Stimulated activated CD8-positive, alpha-beta memory T cell treated with anti-CD3 and anti-CD28 coated beads, Interleukin-7, amount 100 ng/mL, for 48 hours (primary cell): ENCODE data around the gene NIT2.
"Not testable (repeated sequence)": the region's sequence is repeated elsewhere in the genome, so short reads cannot be mapped to it uniquely, and the experiment has no call there.

Source experiments
- DNase-seq, 2 donors: peaks; one replicate each; pipeline ENCODE4 v3.0.0-alpha.2; 2020; ENCODE audit warnings: low read depth in 1 of 2; ENCODE audit errors: extremely low read depth in 1 of 2

The NIT2 gene

DNA sequence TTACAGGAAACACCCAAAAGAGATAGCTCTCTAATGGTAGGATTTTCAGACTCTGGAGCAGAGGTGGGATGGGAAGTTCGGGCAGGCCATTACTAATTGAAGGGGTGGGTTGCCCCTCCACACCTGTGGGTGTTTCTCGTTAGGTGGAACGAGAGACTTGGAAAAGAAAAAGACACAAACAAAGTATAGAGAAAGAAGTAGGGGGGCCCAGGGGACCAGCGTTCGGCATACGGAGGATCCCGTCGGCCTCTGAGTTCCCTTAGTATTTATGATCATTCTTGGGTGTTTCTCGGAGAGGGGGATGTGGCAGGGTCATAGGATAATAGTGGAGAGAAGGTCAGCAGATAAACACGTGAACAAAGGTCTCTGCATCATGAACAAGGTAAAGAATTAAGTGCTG, 1.7 kb downstream of the NIT2 start:
- DNase-seq, result not testable (repeated sequence)

DNA sequence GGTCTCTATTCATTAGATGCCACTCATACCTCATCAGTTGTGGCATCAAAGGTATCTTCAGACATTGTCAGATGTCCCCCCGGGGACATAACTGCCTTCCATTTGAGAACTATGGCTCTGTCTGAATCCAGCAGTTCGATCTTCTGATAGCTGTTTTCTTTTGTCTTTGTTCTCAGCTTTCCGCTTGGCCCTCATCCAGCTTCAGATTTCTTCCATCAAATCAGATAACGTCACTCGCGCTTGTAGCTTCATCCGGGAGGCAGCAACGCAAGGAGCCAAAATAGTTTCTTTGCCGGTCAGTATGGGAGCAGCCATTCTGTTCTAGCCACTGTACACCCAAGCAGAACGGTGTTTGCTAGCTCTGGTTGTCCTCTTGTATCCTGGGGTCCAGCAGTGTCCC, 4.4 kb downstream of the NIT2 start:
- no peak for DNase-seq

DNA sequence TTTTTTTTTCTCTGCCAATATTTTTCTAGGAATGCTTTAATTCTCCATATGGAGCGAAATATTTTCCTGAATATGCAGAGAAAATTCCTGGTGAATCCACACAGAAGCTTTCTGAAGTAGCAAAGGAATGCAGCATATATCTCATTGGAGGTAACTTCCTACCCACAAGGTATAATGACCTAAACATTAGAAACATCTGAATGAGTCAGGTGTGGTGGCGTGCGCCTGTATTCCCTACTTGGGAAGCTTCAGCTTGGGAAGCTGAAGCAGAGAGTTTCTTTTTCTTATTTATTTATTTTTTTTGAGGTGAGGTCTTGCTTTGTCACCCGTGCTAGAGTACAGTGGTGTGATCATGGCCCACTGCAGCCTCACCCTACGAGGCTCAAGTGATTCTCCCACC, 5.2 kb downstream of the NIT2 start:
- DNase-seq, result no peak

DNA sequence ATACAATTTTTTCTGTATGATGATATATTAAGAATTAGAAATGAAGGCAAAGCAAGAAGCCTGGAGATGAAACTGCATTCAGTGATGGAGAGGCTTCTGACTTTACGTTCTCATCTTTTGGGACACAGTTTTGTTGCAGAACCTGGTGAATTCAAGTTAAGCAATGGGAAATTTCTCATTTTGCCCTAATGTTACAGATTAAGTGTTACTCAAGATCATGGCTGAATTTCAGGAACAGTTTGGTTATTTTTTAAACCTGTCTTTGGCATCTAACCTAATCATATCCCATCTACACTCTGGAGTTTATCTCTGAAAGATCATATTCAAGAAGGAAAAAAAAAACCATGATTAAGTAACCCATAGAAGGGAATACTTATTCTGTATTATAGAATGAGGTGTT, 6.0 kb downstream of the NIT2 start:
- no peak for DNase-seq

DNA sequence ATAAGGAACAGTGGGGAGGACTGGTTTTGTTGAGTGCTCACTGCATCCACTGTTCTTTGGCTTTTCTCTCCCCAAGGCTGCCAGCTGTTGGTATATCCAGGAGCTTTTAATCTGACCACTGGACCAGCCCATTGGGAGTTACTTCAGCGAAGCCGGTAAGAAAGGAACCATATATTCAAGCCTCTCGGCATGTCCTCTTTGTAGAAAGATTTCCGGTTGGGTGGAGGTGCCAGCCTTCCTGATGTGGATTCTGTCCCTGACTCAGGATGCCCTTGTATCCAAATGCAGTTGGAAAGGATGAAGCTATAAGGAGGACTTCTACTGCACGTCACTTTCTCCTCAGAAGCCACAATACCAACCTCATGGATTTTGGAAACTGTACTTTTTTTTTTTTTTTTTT, 14.2 kb downstream of the NIT2 start:
- DNase-seq, result no peak

DNA sequence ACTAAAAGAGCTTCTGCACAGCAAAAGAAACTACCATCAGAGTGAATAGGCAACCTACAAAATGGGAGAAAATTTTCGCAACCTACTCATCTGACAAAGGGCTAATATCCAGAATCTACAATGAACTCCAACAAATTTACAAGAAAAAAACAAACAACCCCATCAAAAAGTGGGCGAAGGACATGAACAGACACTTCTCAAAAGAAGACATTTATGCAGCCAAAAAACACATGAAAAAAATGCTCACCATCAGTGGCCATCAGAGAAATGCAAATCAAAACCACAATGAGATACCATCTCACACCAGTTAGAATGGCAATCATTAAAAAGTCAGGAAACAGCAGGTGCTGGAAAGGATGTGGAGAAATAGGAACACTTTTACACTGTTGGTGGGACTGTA, 17.2 kb downstream of the NIT2 start:
- not testable (repeated sequence) for DNase-seq

DNA sequence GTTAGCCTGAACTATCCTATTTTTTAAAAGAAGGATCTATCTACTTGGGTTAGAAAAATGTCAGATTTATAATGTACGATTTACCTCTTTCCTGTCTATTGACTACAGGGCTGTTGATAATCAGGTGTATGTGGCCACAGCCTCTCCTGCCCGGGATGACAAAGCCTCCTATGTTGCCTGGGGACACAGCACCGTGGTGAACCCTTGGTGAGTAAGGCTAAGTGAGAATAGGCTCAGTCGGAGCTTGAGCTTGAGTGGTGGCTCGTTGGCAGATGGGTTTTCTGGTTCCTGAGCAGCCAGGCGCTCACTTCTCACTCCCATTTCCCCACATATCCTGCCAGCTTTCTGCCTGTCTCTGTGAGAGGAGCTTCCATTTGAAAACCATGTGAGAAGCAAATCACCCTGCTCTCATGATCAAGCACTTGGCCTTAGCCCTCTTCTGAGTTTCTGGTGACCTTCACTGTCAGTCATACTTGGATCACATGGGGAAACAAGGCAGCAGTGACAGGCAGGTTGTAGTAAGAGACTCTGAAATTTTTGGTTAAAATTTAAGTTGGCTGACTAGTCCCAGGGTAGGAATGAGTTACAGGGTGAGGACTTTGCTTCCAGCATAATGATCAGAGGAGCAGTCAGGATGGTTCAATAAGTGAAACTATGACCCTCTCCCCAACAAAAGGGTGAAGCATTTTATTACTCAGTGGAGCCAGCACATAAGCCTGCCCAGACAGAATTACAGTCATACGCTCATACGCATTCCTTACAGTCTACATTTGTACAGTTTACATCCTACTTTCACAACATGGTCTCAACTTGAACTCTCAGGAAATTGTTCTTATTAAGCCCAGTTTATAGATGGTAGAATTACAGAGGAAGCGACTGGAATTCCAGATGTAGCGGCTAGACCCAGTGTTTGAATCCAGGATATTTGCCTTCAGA, 18.0 kb downstream of the NIT2 start:
- DNase-seq, result no peak

DNA sequence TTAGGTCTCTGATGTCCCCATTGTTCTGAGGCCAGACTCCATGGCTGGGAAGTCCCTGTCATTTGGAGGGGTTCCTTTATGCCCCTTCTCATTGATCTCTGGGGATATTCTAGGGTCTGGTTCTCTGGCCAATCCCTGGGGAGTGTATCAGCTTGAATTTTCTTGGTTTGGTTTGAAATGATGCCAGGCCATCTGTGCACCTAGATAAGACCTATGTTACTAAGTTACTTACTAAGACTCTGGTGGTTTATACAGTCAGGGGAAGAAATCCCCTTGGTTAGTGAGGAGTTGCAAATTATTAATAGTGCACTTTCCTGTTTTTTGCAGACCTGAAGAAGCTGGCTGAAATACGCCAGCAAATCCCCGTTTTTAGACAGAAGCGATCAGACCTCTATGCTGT, 20.3 kb downstream of the NIT2 start:
- no peak for DNase-seq

DNA sequence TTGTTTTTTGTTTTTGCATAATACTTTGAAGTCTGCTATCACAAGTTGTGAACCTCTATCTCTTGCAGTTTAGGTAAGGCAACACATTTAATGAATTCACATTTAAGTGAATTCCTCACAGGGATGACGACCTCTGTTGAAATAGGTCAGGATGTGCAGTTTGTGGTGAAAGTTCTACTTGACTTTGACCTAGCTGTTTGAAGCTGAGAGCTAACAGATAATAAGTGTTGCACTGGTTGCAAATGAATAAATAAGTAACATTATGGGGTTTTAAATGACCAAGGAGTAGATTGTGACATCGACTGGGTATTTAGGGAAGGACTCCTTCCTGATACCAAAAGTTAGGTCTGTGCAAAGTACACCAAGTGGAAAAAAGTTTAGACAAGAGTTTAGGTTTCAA, 23.9 kb downstream of the NIT2 start:
- no peak for DNase-seq

DNA sequence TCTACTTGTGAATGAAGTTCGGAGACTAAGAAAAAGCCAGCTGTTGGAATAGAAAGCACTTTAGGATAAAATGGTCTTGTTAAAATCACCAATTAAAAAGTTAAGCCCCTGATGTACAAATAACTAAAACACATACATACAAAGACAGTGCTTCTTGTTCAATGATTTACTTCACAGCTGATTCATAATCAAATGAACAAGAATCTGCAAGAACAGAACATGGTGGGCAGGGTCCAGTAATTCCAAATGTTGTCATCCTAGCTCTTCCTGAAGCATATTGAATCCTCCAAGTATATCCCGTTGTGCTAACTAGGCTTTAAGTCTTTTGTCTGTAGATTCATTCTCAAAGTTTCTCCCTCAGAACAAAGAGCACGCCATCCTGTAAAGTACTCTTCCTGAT, 24.5 kb downstream of the NIT2 start:
- no peak for DNase-seq

DNA sequence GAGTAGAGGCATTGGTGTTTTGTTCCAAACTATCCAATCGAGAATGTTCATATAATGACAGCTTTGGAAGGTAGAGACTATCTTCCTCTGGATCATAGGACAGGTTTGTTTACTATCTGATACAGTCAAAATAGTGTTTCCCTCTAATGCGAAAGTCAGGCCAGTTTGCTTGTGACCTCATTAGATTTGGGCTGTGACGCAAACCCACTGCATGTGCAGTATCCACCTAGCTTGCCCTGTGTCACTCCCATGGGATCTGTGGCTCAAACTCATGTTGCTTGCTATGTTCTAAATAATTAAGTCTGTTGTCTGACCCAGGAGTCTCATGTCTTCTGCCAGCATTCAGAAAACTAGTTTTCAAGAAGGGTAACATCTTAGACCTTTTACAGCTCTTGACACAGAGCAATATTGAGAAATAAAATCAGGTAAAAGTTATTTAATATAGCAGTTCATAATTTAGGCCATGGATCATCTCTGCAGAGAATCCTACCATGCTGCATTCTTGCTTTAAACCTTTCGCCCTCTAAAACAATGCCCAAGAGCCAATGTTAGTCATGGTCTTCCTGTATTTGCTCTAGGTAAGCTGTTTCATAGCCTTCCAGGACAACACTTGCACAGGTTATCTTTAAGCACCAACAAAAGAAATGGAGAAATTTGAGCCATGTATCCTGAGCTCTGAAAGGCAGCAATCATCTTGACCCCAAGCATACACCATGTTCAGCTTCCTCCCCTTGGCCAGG, 26.4 kb downstream of the NIT2 start:
- no peak for DNase-seq

DNA sequence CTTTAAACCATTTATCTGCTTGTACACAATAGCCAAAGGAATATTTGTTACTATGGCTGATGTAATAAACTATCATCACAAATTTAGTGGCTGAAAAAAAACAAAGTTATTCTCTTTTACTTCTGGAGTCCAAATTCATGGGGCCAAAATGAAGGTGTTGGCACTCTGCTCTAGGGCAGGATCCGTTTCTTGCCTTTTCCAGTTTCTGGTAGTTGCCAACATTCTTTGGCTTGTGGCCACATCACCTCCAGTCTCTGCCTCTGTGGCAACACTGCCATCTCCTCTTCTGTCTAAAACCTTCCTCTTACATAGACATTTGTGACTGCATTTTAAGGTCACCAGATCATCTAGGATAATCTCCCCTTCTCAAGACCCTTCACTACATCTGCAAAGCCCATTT, 27.3 kb downstream of the NIT2 start:
- no peak for DNase-seq

DNA sequence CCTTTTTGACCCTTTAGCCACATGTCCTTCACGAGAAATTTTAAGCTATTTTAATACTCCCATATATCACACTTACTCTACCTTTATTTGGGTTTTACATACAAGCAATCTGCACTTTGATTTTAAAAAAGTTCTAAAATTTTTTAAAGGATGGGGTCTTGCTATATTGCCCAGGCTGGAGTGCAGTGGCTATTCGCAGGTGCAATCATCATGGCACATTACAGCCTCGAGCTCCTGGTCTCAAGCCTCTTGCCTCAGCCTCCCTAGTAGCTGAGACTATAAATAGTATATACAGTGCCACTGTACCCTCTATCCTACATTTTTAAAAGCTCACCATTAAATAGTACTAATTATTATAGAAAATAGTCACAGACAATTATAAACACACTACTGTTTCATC, 29.9 kb downstream of the NIT2 start:
- DNase-seq, result no peak

DNA sequence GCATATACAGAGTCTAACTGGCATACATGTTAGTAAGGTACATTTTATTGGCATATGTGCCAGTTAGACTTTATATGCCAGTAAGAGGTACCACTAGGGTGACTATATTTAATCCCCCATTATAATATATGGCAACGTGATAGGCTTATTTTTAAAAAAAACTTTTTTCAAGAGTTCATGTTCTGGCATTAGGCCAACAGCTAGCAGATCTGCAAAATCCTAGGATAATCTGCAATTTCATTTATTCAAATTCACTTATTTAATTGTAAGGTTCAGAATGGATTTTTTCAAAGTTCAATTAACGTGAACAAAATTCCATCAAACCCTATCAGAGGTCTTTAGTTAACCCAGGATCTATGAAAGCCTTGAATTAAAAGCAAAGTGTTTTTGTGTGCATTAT, 31.9 kb downstream of the NIT2 start:
- no peak for DNase-seq

DNA sequence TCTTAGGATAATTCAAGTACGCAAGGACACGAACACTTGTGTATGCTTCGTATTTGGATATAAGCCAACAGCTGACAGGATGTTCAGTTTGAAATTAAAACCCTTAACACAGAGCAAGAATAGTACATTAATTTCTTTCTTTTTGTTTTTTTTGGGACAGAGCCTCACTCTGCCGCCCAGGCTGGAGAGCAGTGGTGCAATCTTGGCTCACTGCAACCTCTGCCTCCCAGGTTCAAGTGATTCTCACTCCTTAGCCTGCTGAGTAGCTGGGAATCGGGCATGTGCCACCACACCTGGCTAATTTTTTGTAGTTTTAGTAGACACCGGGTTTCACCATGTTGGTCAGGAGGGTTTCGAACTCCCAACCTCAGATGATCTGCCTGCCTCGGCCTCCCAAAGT, 33.9 kb downstream of the NIT2 start:
- DNase-seq, result no peak

DNA sequence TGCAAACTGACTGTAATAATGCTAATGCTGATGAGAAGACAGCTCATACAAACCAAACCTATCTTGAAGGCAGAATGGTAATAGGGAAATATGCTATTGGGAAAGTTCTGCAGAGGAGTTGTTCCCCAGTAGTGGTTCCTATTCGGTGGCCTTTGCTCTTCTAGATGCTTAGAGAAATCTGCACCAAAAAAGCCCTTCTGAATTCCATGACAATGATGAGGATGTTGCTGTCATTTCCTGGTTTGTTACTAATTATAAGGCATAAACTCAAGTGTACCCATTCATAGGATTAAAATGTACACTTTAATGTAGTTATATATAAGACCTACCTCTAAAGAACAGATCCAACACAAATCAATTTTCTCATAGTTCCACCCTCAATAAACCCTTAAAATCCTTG, 36.2 kb downstream of the NIT2 start:
- DNase-seq, result no peak

DNA sequence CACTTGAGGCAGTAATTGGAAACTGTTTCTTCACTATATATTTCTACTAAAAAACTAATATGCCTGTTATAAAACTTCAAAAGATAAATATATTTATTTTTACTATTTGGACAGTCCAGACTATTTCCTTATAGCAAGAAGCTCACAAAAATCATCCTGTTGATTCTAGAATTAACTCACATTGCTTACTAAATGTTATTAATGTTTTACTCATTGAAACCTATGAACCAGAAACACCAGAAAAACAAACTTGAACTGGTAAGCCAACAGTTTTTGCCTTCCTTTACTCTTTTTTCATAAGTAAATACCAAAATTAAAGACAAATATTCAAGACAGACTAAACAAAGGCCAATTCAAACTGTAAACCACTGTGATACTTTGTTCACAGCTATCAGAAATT, 40.0 kb downstream of the NIT2 start:
- no peak for DNase-seq

DNA sequence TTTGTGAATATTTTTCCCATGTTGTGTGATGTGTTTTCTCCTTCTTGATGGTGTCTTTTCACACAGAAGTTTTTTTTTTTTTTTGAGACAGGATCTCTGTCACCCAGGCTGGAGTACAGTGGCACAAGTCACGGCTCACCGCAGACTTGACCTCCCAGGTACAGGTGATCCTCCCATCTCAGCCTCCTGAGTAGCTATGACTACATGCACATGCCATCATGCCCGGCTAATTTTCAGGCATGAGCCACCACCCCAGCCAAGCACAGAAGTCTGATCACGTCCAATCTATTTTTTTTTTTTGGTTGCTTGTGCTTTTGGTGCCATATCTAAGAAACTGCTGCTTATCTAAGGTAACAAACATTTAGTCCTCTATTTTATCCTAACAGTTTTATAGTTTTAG, 41.7 kb downstream of the NIT2 start:
- DNase-seq, result no peak

DNA sequence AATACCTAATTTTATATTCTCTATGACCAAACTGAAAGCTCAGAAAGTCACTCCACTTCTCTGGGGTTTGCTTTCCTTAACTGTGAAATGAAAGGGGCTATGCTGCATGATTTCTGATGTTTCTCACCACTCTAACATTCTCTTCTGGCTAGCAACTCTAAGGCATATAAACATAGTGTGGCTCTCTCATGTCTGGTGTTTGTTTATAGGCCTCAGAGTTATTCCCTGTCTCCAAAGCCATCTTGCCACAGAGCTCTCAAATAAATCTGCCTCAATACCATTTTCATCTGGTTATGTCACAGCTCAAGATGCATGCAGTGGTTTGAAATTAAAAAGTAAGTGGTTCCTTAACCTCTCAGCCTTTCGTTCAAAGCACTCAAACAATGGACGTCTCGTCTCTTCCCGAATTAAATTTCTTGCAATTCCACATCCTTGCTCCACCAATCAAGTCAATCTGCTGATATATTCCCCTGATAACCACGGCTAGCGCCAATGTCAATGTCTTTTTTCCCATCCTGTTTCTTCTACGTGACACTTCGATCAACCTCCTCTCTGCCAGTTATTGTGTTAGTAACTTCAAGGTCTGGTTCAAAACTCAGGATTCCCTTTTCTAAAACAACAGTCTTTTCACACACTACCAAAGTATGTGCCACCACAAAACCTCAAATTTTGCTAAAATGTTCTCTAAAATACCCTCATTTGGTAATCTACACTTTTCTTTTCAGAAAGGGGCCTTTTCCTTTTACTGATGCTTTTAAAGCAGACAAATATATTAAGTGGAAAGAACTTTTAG, 50.4 kb downstream of the NIT2 start:
- DNase-seq, result no peak

DNA sequence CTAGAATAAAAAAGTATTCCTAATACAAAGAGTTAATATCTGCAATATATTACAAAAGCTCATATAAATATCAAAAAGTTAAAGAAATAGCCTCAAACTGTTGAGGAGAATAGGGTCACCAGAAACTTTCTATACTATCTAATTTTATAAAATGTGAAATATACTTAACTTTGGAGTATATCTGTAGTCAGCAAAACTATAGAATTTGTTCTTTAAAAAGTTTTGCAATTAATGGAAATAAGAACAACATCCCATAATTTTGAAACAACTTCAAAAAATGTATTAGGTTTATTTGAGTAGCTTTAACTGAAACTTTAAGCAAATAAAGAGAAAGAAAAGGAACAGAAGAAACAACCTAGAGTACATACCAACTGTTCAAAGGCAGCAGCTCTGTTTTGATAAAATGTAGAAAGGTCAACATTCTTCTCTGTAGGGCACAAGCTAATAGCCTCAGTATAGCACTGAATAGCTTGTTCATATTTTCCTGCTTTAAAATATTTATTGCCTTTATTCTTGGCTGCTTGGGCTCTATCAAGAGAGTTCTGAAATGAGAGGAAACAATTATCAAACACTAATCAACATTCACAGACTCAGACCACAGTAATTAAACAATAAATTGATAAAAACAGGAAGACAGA, 52.0 kb downstream of the NIT2 start:
- no peak for DNase-seq

DNA sequence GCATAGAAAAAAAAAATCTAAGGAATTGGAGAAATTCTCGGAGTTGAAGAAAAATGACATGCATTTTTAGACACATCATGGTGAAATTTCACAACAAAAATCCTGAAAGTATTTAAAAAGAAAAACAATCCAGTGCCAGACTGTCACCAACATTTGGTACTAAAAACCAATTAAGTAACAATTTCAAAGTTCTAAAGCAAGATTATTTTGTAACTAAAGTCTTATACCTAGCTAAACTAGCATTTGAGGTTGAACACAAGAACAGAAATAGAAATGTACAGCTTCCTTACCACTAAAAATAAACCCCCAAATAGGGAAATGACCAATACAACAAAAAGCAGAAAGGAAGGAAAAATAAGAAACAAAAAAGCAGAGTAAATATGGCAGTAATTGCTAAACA, 54.5 kb downstream of the NIT2 start:
- DNase-seq, result no peak
